ENCODE measurements around the gene COL12A1. TPM values are rescaled to one million over a fixed set of nuclear protein-coding genes. Genes with fewer than 3 reads are reported as not detected.

Gene COL12A1
- polyA plus RNA-seq, 1 donor from 2014 or later: 0.63 TPM

- no peaks in the 10 kb centered on the region for H3K79me2 ChIP-seq (replicated peaks; ENCODE audit: insufficient read depth, low read length)
- H3K4me3 ChIP-seq (ENCODE audit: low read length): no peak overlapping the region
- no peaks in the 10 kb centered on the region for H4K20me1 ChIP-seq (ENCODE audit: insufficient read depth)
- no peaks in the 10 kb centered on the region for H3K9me2 ChIP-seq (ENCODE audit: insufficient read depth, low read length)
- no peak overlapping the region for H3K4me2 ChIP-seq (ENCODE audit: low read length)
- TF ChIP-seq SMC3 (conservative IDR thresholded peaks at IDR 0.05; ENCODE audit: poor library complexity): no peak
- no peak for TF ChIP-seq TAF1 (IDR thresholded peaks at IDR 0.05; ENCODE audit: low read depth)
- no peak for TF ChIP-seq EP300 (conservative IDR thresholded peaks at IDR 0.05; ENCODE audit: poor library complexity, severe bottlenecking)
- TF ChIP-seq RAD21 (conservative IDR thresholded peaks at IDR 0.05): no peak
- TF ChIP-seq EZH2 (IDR thresholded peaks at IDR 0.05; ENCODE audit: borderline replicate concordance, insufficient read depth, low read length, poor library complexity, severe bottlenecking): no peak
- no peak for TF ChIP-seq POLR2AphosphoS5 (IDR thresholded peaks at IDR 0.05)
- no peak for TF ChIP-seq REST (IDR thresholded peaks at IDR 0.05; ENCODE audit: borderline replicate concordance)
- no peak for TF ChIP-seq MXI1 (conservative IDR thresholded peaks at IDR 0.05; ENCODE audit: poor library complexity, severe bottlenecking)
- TF ChIP-seq, protein P1, sequence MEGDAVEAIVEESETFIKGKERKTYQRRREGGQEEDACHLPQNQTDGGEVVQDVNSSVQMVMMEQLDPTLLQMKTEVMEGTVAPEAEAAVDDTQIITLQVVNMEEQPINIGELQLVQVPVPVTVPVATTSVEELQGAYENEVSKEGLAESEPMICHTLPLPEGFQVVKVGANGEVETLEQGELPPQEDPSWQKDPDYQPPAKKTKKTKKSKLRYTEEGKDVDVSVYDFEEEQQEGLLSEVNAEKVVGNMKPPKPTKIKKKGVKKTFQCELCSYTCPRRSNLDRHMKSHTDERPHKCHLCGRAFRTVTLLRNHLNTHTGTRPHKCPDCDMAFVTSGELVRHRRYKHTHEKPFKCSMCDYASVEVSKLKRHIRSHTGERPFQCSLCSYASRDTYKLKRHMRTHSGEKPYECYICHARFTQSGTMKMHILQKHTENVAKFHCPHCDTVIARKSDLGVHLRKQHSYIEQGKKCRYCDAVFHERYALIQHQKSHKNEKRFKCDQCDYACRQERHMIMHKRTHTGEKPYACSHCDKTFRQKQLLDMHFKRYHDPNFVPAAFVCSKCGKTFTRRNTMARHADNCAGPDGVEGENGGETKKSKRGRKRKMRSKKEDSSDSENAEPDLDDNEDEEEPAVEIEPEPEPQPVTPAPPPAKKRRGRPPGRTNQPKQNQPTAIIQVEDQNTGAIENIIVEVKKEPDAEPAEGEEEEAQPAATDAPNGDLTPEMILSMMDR (IDR thresholded peaks at IDR 0.05; ENCODE audit: poor library complexity, severe bottlenecking): no peak
- no peaks in the 10 kb centered on the region for H3K9me3 ChIP-seq (ENCODE audit: low read length)
- no peak overlapping the region for H3K9ac ChIP-seq (ENCODE audit: low read length)
- no peak overlapping the region for H2AFZ ChIP-seq (ENCODE audit: low read depth, low read length)
- no peaks in the 10 kb centered on the region for H3K36me3 ChIP-seq (ENCODE audit: insufficient read depth, low read length)
- H3F3A ChIP-seq (ENCODE audit: insufficient read depth, low read length, poor library complexity, severe bottlenecking): no peaks in the 10 kb centered on the region
- H3K27me3 ChIP-seq (ENCODE audit: insufficient read depth, low read depth, low read length): no peaks in the 10 kb centered on the region
- no peak overlapping the region for H3K27ac ChIP-seq (ENCODE audit: low read length)
These were observed 123.9 kb downstream of the COL12A1 start for GRCh38 chr6:75081921-75082320.

DNA sequence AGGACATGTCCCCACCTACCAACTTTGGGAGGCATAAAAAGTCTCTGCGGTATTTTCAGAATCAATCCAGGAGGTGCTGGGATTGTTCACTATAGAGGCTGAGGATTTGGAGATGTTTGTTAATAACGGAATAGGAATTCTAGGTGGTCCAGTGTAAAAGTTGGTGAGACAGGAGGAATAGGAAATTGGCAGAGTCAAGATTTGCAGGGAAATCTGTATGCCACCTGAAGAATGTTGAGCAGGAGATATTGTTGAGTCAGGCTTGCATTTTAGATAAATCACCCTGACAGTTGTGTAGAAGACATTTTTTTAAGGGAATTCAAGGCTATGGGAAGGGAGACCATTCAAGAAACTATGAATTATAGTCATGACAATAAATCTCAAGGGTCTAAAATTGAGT lies 124.8 kb downstream of the COL12A1 start:
- Histone ChIP-seq H3K27ac (ENCODE audit: low read length) (no peak overlapping the region), H3K4me2 (ENCODE audit: low read length) (no peak overlapping the region), H3K9me3 (ENCODE audit: low read length) (no peaks in the 10 kb centered on the region), H3K27me3 (ENCODE audit: insufficient read depth, low read depth, low read length) (no peaks in the 10 kb centered on the region), H2AFZ (ENCODE audit: low read depth, low read length) (no peak overlapping the region), H3F3A (ENCODE audit: insufficient read depth, low read length, poor library complexity, severe bottlenecking) (no peaks in the 10 kb centered on the region), H3K9ac (ENCODE audit: low read length) (no peak overlapping the region), H3K9me2 (ENCODE audit: insufficient read depth, low read length) (no peaks in the 10 kb centered on the region), H3K4me3 (ENCODE audit: low read length) (no peak overlapping the region), H3K36me3 (ENCODE audit: insufficient read depth, low read length) (no peaks in the 10 kb centered on the region), H3K79me2 (replicated peaks; ENCODE audit: insufficient read depth, low read length) (no peaks in the 10 kb centered on the region), H4K20me1 (ENCODE audit: insufficient read depth) (no peaks in the 10 kb centered on the region)
- TF ChIP-seq TAF1 (IDR thresholded peaks at IDR 0.05; ENCODE audit: low read depth) (no peak), EZH2 (IDR thresholded peaks at IDR 0.05; ENCODE audit: borderline replicate concordance, insufficient read depth, low read length, poor library complexity, severe bottlenecking) (no peak), SMC3 (conservative IDR thresholded peaks at IDR 0.05; ENCODE audit: poor library complexity) (no peak), EP300 (conservative IDR thresholded peaks at IDR 0.05; ENCODE audit: poor library complexity, severe bottlenecking) (no peak), MXI1 (conservative IDR thresholded peaks at IDR 0.05; ENCODE audit: poor library complexity, severe bottlenecking) (no peak), REST (IDR thresholded peaks at IDR 0.05; ENCODE audit: borderline replicate concordance) (no peak), RAD21 (conservative IDR thresholded peaks at IDR 0.05) (no peak), POLR2AphosphoS5 (IDR thresholded peaks at IDR 0.05) (no peak)
- TF ChIP-seq, protein P1 (IDR thresholded peaks at IDR 0.05; ENCODE audit: poor library complexity, severe bottlenecking): no peak
